OCI-LY3 (cell line): ENCODE measurements around the gene AHNAK.

Source experiments
- H2AFZ ChIP-seq: fragments of 200-600, 300-600 bp; shearing (Covaris generic); 2 replicates; pipeline ENCODE4 v1.6.0; 2014; ENCODE audit warnings: antibody characterized with exemption, low read depth, low read length
- H3K27ac ChIP-seq: fragments of 200-600, 300-600 bp; sonication (generic); 2 replicates; pipeline ENCODE4 v1.5.1; 2014; ENCODE audit warnings: mild to moderate bottlenecking, low read length, moderate library complexity, mixed read lengths
- H3K27me3 ChIP-seq: fragments of 200-600, 300-600 bp; sonication (generic); 2 replicates; pipeline ENCODE4 v1.6.1; 2014; ENCODE audit warnings: low read depth, low read length, mixed read lengths
- H3K36me3 ChIP-seq: fragments of 200-600, 300-600 bp; sonication (generic); replicated peaks from 2 replicates; pipeline ENCODE3; 2014; ENCODE audit warnings: low read depth, low read length, mixed read lengths
- H3K4me1 ChIP-seq: fragments of 300-600, 200-600 bp; sonication (generic); 2 replicates; pipeline ENCODE4 v1.6.1; 2014; ENCODE audit warnings: low read length, mixed read lengths
- H3K4me2 ChIP-seq: fragments of 200-600, 300-600 bp; sonication (generic); 2 replicates; pipeline ENCODE4 v1.6.1; 2014; ENCODE audit warnings: low read length, mixed read lengths
- H3K4me3 ChIP-seq: fragments of 300-600, 200-600 bp; sonication (generic); 2 replicates; pipeline ENCODE4 v1.5.1; 2014; ENCODE audit warnings: antibody characterized with exemption, mild to moderate bottlenecking, low read length, moderate library complexity
- H3K79me2 ChIP-seq: fragments of 300-600, 200-600 bp; shearing (Covaris generic); 2 replicates; pipeline ENCODE4 v1.6.1; 2014; ENCODE audit warnings: mild to moderate bottlenecking, low read length, mixed read lengths
- H3K9ac ChIP-seq: fragments of 300-600, 200-600 bp; shearing (Covaris generic); 2 replicates; pipeline ENCODE4 v1.6.0; 2014; ENCODE audit warnings: mild to moderate bottlenecking, low read length, moderate library complexity
- H3K9me3 ChIP-seq: fragments of 200-600, 300-600 bp; shearing (Covaris generic); 2 replicates; pipeline ENCODE4 v1.6.1; 2014; ENCODE audit warnings: low read length, mixed read lengths; ENCODE audit not compliant: insufficient read depth
- H4K20me1 ChIP-seq: fragments of 200-600, 300-600 bp; sonication (generic); 2 replicates; pipeline ENCODE4 v1.6.1; 2016; ENCODE audit warnings: low read length, mixed read lengths; ENCODE audit not compliant: insufficient read depth
- EZH2phosphoT487 ChIP-seq: fragments of 200-600 bp; shearing (Covaris generic); IDR thresholded peaks from 2 replicates; pipeline ENCODE4 v1.6.1; 2018; ENCODE audit warnings: antibody characterized with exemption, mixed run types, low read depth
- TF ChIP-seq, protein P1 (sequence below): fragments of 200-600, 300-600 bp; sonication (generic); IDR thresholded peaks from 2 replicates; pipeline ENCODE4 v1.5.1; 2014; ENCODE audit warnings: antibody characterized with exemption, low read length, low read depth

The AHNAK gene

DNA sequence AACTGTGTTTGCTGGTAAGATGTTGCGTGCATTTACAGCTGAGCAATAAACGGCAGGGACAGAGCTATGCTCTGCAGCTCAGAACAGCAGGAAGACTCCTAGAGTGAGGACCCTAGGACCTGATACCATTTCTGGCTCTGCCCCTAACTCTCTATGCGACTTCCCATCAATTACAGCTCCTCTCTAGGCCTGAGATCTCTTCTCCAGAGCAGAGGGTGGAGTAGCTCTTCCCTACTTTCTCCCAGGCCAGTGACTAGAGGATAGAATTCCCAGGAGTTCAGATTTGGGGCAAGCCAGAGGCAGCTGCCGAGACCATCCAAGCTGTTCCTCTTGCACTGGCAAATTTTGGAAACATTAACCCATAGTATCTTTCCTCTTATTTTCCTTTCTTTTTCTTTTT lies 140.6 kb downstream of the AHNAK start:
- Histone ChIP-seq H3K9me3 (no peaks in the 10 kb centered on the region), H4K20me1 (no peaks in the 10 kb centered on the region), H3K36me3 (no peaks in the 10 kb centered on the region), H3K4me3 (no peak overlapping the region), H3K27ac (no peak overlapping the region), H3K79me2 (no peaks in the 10 kb centered on the region), H3K9ac (no peak overlapping the region), H3K4me2 (no peak overlapping the region), H3K27me3 (peaks cover 14% of the 10 kb centered on the region), H3K4me1 (no peaks in the 10 kb centered on the region), H2AFZ (no peak overlapping the region)
- no peak for TF ChIP-seq EZH2phosphoT487
- TF ChIP-seq, protein P1, sequence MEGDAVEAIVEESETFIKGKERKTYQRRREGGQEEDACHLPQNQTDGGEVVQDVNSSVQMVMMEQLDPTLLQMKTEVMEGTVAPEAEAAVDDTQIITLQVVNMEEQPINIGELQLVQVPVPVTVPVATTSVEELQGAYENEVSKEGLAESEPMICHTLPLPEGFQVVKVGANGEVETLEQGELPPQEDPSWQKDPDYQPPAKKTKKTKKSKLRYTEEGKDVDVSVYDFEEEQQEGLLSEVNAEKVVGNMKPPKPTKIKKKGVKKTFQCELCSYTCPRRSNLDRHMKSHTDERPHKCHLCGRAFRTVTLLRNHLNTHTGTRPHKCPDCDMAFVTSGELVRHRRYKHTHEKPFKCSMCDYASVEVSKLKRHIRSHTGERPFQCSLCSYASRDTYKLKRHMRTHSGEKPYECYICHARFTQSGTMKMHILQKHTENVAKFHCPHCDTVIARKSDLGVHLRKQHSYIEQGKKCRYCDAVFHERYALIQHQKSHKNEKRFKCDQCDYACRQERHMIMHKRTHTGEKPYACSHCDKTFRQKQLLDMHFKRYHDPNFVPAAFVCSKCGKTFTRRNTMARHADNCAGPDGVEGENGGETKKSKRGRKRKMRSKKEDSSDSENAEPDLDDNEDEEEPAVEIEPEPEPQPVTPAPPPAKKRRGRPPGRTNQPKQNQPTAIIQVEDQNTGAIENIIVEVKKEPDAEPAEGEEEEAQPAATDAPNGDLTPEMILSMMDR, result no peak

DNA sequence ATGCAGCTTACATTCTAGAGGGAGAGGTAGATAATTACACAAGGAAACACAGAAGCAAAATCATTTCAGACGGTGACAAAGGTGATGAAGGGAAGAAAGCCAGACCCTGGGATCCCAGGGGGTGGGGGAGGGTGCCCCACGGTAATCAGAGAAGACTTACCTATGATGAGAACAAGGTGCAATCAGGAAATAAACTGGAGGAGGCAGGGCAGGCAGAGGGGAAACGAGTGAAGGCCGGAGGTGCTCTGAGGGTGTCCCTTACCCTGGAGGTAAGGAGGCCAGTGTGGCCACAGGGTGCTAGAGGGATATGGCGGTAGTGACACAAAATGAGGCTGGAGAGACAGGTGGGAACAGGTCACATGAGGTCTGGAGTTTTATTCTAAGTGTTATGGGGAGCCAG lies 141.7 kb downstream of the AHNAK start:
- H4K20me1 ChIP-seq, result no peaks in the 10 kb centered on the region
- H3K36me3 ChIP-seq, result no peaks in the 10 kb centered on the region
- no peak overlapping the region for H3K9ac ChIP-seq
- TF ChIP-seq EZH2phosphoT487, result no peak
- TF ChIP-seq, protein P1, result no peak
- H3K4me2 ChIP-seq, result no peak overlapping the region
- no peaks in the 10 kb centered on the region for H3K79me2 ChIP-seq
- no peak overlapping the region for H3K4me3 ChIP-seq
- peaks cover 14% of the 10 kb centered on the region for H3K27me3 ChIP-seq
- no peak overlapping the region for H3K27ac ChIP-seq
- no peaks in the 10 kb centered on the region for H3K9me3 ChIP-seq
- H3K4me1 ChIP-seq, result no peaks in the 10 kb centered on the region
- no peak overlapping the region for H2AFZ ChIP-seq

DNA sequence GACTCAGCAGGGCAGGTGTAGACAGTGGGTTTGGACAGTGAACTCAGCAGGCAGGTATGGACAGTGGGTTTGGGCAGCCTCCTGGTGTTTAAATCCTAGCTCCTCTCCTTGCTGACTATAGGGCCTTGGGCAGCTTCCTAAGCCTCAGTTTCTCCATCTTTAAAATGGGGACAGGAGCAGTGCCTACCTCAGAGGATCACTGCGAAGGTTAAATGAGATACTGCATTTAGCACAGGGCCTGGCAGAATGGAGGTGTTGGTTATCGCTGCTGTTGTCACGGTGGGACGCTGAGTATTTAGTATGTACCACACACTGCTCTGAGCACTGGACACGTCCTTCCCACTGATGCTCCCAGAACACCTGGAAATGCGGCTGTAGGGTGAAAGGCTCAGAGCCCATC lies 142.2 kb downstream of the AHNAK start:
- TF ChIP-seq, protein P1, result no peak
- TF ChIP-seq EZH2phosphoT487, result no peak
- Histone ChIP-seq H3K27ac (no peak overlapping the region), H2AFZ (no peak overlapping the region), H3K4me2 (no peak overlapping the region), H3K79me2 (no peaks in the 10 kb centered on the region), H3K27me3 (peaks cover 14% of the 10 kb centered on the region), H3K9ac (no peak overlapping the region), H3K9me3 (no peaks in the 10 kb centered on the region), H3K36me3 (no peaks in the 10 kb centered on the region), H3K4me1 (no peaks in the 10 kb centered on the region), H4K20me1 (no peaks in the 10 kb centered on the region), H3K4me3 (no peak overlapping the region)

DNA sequence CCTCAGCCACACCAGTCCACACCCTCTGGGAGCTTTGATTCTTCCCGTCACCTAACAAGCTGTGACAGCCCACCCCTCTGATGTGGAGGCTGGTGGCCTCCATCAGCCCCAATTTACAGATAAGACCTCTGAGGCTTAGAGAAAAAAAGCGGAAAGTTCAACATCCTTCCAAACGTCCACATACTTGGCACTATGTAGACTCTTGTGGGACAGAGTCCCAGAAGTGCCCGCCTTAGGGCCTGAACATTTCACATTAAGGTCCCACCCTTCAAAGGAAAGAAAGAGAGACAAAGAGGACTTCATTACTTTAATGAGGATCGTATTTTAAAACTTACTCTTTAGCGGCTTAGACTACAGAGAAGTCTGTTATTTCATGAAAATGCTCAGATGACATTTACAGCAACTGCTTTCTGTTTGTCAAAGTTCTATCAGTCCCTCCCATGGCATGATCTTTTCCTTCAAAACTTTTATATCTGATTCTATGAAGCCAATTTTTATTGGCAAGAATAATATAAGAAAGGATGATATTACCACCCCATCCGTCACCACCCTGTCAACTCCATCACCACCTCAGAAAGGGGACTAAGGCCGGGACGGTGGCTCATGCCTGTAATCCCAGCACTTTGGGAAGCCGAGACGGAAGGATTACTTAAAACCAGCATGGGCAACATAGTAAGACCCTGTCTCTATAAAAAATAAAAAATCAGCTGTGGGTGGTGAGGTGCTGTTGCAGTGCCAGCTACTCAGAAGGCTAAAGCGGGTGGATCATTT lies 143.5 kb downstream of the AHNAK start:
- Histone ChIP-seq H2AFZ (no peak overlapping the region), H3K9ac (no peak overlapping the region)
- no peak for TF ChIP-seq EZH2phosphoT487
- TF ChIP-seq, protein P1, result no peak

More for the DNA sequence above, 143.5 kb downstream of the AHNAK start:
- H3K9me3 ChIP-seq, result no peaks in the 10 kb centered on the region
- no peak overlapping the region for H3K4me3 ChIP-seq
- no peak overlapping the region for H3K27ac ChIP-seq
- H3K4me1 ChIP-seq, result no peaks in the 10 kb centered on the region
- no peak overlapping the region for H3K4me2 ChIP-seq
- H4K20me1 ChIP-seq, result no peaks in the 10 kb centered on the region
- H3K36me3 ChIP-seq, result no peaks in the 10 kb centered on the region
- no peaks in the 10 kb centered on the region for H3K79me2 ChIP-seq
- H3K27me3 ChIP-seq, result peaks cover 14% of the 10 kb centered on the region
